GM18907 (cell line): ENCODE measurements around the gene OAS3.
"Not testable (repeated sequence)": the region's sequence is repeated elsewhere in the genome, so short reads cannot be mapped to it uniquely, and the experiment has no call there.

Source experiments
- ATAC-seq: cut with Tn5 transposase; IDR thresholded peaks from one replicate; pipeline ENCODE4 v1.9.1; 2021; ENCODE audit warnings: mild to moderate bottlenecking, moderate library complexity; ENCODE audit not compliant: unreplicated experiment

Gene OAS3, protein sequence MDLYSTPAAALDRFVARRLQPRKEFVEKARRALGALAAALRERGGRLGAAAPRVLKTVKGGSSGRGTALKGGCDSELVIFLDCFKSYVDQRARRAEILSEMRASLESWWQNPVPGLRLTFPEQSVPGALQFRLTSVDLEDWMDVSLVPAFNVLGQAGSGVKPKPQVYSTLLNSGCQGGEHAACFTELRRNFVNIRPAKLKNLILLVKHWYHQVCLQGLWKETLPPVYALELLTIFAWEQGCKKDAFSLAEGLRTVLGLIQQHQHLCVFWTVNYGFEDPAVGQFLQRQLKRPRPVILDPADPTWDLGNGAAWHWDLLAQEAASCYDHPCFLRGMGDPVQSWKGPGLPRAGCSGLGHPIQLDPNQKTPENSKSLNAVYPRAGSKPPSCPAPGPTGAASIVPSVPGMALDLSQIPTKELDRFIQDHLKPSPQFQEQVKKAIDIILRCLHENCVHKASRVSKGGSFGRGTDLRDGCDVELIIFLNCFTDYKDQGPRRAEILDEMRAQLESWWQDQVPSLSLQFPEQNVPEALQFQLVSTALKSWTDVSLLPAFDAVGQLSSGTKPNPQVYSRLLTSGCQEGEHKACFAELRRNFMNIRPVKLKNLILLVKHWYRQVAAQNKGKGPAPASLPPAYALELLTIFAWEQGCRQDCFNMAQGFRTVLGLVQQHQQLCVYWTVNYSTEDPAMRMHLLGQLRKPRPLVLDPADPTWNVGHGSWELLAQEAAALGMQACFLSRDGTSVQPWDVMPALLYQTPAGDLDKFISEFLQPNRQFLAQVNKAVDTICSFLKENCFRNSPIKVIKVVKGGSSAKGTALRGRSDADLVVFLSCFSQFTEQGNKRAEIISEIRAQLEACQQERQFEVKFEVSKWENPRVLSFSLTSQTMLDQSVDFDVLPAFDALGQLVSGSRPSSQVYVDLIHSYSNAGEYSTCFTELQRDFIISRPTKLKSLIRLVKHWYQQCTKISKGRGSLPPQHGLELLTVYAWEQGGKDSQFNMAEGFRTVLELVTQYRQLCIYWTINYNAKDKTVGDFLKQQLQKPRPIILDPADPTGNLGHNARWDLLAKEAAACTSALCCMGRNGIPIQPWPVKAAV

DNA sequence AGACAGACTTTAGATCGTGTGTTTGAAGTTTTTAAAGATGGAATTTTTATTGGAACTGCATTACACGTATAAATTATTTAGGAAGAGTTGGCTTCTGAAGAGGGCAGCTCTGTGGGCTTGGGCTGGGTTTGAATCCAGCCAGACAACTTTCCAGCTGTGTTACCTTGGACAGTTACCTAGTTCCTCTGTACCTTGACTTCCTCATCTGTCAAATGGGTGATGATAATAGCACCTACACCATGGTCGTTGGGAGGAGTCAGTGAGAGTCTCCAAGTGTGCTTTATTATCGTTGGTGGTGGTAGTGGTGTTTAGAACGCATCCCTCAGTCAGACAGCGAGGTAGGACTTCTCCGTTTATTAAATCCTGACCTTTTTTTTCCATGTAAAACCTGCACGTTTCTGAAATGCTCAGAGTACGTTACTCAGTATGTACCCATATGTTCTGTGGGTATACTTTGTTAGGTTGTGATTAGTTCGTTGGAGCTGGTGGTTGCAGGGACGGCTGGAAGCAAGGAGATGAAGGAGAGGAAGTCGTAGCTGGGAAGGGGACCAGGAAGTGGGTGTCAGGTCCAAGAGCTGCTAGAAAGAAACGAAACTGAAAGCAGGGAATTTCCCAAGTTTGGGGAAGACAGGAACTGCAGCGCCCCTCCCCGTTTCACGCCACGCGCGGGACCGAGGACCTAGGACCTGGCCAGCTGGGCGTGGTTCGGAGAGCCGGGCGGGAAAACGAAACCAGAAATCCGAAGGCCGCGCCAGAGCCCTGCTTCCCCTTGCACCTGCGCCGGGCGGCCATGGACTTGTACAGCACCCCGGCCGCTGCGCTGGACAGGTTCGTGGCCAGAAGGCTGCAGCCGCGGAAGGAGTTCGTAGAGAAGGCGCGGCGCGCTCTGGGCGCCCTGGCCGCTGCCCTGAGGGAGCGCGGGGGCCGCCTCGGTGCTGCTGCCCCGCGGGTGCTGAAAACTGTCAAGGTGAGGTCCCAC is at the start of gene OAS3:
OAS3 (plus strand) TSS at position 734 of the 979 bp plus-strand sequence; CDS start at position 791, 57 bp downstream.
- ATAC-seq: peak; percentile 36

DNA sequence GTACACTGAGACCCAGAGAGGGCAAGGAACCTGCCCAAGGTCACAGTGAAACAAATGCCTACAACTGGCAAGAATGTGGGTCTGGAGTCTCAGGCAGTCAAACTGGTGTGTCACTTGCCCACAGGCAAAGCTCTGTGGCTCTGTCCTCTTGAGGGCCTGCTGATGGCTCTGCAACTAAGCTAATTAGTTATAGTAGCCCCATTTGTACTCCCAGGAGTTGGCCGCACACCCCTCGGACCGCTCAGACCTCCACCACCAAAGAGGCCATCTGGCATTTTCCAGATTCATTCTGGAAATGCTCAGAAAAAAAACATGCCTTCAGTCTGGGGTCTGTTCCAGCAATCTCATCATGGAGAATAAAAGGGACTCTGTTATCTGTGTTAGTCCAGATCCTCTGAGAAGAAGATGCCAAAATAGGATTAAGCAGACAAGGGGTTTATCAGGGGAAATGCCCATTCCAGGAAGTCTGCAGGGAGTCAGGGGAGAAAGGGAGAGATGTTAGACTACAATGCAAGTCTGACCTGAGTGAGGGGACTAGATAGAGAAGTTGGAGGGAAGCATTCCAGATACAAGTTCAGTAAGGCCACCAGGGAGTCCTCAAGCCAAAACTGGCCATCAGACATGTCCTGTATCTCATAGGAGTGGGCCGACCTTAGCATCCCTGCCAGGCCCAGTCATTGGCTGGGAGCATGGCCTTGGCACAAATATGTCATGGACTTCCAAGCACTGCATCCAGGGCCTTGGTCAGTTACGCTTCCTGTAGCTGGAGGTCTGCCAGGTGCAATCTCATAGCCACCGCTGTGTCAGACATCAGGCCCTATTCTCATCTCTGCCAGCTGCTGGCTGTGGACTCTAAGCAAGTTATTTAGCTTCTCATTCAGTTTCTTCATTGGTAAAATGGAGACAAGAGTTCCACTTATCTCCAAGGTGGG is 46.9 kb upstream of the OAS3 start:
- ATAC-seq: no peak

DNA sequence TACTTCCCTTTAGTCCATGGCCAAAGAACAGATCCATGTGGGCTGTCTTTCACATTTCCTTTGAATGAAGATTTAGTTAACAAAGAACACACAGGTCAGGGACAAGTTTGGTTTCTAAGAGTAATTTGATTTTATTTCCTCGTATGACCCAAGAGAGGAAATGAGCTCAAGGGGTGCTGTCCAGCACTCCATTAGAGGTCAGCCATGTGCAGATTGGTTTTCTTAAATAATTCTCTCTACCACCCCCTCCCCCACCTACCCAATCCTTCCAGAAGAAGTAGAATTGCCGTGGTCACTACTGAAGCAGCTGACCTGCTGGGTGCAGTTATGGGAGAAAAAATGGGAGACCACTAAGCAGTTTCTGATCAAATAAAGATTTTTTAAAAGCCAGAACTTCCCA is 45.4 kb upstream of the OAS3 start:
- no peak for ATAC-seq

DNA sequence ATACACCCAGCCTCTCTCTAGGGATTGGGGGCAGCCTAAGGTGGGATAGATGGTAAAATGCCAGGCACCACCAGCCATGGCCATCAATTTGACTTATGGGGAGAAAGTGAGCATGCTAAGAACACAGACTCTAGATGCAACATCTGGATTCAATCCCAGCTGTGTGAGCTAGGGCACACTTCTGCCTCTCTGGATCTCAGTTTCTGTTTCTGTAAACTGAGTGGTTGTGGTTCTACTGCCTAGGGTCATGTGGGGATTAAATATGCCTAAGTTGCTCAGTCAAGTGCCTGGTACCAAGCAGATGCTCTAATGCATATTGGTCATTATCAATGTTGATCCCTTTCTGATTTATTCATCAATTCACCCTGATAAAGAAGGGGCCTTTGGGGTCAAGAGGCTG is 44.1 kb upstream of the OAS3 start:
- no peak for ATAC-seq

DNA sequence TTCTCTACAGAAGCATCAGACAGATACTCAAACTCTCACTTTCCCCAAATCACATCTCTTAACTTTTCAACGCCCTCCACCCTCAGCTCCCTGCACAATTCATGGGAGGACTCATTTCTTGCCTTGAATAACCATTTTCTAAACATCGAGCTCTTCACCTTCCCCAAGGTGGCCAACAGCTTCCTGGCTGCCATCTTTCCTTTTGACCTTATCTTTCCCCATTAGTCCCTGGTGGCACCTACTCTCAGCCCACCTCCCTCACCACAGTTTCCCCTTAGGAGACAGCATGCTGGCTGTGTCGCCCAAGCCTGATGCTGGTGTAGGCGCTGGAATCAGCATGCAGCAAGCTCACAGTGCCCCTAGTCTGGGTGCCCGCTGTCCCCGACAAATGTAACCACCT is 39.9 kb upstream of the OAS3 start:
- ATAC-seq: no peak

DNA sequence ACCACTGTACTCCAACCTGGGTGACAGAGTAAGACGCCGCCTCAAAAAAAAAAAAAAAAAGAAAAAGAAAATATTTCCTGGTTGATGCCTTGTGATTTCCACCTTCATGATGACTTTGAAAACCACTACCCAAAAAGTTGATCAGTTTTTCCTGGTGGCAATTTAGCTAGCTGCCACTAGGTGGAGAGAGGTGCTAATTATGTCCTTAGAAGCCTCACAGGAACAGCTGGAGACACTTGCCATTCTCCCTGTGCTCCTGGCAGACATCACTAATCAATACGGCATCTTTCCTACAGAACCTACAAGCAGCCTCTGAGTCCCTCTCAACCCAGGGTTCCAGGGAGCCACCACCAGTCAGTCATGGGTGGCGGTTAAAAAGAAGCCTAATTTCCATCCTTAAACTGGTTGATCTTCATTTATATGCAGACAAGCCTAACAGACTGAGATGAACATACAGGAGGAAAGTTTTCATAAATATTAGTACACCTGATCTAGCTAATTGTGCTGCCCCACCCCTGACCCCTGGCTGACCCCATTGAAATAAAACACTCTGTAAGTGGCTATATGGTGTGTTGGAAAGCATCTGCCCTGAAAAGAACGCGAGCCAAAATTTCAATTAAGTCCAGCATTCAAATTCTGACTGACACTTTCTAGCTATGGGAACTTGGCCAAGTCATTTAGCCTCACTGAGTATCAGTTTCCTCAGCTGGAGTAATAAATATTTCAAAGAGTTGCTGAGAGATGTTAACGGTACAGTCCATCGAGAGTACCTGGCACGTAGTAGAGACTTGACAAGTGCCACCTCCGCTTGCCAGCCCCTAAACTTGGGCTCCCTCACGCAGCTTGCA is 37.8 kb upstream of the OAS3 start:
- no peak for ATAC-seq

DNA sequence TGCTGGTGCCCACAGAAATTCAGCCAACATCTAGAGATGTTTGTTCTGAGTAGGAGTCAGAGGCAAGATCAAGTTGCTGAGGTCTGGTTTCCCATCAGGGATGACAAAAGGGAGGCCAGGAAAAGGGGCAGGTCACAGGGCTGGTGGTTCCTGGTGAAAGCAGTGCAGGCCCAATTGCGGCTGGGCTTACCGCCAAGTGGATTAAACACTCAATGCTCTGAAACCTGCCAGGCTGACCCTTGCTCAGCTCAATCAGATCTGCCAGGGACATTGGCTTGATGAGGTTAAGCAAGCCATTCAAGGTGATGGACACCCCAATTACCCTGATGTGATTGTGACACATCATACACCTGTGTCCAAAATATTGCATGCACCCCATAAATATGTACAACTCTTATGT is 37.0 kb upstream of the OAS3 start:
- ATAC-seq: no peak

DNA sequence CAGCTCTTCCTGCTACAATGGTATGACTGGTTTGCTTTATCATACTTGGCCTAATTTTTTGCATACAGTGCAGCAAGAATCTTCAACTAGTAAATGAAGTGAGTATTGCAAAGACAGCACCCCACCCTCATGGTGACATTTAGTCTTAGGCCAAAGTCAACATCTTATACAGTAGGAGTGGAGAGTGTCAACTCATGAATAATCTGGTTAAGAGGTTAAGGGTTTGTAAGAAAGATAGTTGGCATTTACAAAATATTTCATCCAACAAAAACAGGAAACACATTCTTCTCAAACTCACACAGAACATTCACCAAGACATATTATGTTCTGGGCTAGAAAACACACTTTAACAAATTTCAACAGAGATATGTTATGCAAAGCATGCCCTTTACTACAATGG is 33.7 kb upstream of the OAS3 start:
- no peak for ATAC-seq

DNA sequence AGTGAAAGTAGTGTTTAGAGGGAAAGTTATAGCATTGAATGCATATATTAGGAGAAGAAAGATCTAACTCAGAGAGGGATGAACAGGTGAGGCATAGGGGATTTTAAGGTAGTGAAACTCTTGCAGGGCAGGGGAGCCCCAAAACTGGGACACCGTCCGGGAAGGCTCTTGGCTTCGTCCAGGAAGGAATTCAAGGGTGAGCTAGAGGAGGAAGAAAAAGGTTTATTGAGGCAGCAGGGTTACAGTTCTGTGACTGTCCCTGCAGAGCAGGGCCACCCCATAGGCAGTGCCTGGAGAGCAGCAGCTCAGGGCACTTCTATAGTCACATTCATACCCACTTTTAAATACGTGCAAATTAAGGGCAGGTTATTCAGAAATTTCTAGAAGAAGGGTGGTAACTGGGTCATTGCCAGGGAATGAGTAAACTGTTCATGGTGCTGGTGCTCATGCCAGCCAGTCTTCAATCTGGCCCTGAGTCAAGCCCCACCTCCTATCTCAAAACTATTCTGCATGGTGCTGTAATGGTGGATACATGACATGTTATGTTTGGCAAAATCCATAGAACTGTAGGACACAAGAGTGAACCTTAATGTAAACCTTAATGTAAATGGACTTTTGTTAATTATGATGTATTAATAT is 32.7 kb upstream of the OAS3 start:
- ATAC-seq: no peak

DNA sequence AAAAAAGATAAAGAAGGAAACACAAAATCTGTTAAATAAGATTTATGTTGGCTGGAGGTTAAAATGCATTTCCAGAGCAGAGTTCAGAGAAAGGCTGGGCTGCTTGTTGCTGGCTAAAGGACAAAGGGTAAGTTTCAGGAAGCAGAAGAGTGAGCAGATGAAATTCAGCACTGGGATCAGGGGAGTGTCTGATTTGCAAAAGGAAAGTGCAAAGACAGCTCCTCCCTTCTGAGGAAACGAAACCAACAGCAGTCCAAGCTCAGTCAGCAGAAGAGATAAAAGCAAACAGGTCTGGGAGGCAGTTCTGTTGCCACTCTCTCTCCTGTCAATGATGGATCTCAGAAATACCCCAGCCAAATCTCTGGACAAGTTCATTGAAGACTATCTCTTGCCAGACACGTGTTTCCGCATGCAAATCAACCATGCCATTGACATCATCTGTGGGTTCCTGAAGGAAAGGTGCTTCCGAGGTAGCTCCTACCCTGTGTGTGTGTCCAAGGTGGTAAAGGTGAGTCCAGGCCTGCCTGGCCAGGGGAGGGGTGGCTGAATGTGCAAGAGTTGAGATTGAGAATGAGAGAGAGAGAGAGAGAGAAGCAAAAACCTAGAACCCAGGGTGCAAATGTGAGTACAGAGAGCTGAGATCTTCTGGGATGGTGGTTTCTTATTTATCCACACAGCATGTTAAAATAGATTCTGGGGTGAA is 31.4 kb upstream of the OAS3 start, which contains the start of gene OAS1:
OAS1 (plus strand) TSS at position 251 of the 703 bp plus-strand sequence; CDS start at position 329, 78 bp downstream.
- ATAC-seq: peak; percentile 78

DNA sequence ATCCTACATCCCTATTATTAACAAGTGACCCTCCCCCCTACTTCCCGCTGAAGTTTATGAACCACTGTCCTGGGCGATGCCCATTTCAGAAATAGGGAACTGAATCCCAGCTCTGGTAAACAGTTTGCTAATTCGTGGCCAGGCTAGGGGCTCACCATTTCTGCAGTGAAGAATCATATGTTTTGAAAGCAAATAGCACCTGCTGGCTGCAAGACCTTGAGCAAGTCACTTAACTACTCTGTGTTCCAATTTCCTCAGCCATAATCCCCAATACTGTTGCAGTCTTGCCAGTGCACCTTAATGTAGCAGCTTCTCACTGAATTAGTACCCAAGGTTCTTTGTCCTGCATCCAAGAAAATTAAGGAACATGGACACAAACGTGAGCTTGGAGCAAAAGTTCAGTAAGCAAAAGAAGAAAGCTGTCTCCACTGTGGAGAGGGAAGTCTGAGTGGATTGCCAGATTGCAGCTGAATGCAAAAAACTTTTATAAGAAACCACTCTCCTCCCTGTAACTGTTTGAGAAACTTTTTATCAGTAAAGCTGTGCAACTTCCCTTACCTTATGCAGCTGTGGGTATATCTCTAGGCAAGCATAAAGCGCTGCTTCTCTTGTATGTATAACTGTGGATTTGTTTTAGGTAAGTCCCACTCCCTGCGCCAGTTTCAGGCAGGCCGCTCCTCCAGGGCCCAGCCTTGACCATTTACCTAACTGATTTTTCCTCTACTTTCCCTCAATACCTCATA is 30.7 kb upstream of the OAS3 start:
- peak; percentile 47 for ATAC-seq

DNA sequence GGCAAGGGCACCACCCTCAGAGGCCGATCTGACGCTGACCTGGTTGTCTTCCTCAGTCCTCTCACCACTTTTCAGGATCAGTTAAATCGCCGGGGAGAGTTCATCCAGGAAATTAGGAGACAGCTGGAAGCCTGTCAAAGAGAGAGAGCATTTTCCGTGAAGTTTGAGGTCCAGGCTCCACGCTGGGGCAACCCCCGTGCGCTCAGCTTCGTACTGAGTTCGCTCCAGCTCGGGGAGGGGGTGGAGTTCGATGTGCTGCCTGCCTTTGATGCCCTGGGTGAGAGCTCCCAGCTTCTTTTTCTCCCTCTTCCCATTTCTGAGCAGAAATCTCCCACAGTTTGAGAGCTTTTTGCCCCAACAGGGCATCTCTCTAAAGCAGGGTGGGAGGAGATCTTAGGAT is 29.7 kb upstream of the OAS3 start:
- ATAC-seq: no peak

DNA sequence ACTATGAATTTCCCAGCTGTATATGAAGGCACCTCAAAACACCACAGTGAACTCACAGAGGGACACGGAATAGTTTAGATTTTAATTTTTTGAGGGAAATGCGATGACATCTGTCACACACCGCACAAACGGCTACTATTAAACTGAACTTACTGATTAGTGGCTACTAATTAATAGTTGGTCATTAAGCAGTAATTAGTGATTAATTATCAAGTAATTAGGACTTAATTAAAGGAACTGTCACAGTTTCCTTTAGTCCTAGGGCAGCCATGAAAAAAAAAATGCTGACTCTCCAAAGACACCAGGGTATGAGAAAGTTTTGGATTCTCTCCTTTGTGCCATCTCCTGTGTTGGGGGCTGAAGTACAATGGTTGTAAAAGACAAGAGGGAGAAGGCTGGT is 28.6 kb upstream of the OAS3 start:
- ATAC-seq: no peak

DNA sequence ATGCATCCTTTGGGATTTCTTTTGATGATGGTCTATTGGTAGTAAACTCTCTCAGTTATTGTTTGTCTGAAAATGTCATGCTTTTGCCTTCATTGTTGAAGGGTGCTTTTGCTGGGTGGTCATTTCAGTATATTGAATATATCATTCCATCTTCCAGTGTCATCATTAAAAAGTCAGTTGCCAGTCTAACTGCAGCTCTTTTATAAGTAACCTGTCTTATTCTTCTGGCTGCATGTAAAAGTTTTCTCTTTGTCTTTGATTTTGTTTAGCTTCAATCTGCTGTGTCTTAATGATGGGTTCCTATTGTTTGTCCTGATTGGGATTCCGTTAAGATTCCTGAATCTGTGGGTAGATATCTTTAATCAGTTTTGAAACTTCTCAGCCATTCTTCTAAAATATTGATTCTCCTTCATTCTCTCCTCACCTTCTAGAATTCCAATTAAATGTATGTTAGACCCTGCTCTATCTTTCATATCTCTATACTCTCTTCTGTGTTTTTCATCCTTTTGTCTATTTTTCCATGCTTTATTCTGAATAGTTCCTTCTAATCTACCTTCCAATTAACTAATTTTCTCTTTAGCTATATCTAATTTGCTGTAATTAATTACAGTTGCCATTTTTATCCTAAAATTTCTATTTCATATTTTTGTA is 25.1 kb upstream of the OAS3 start:
- no peak for ATAC-seq

DNA sequence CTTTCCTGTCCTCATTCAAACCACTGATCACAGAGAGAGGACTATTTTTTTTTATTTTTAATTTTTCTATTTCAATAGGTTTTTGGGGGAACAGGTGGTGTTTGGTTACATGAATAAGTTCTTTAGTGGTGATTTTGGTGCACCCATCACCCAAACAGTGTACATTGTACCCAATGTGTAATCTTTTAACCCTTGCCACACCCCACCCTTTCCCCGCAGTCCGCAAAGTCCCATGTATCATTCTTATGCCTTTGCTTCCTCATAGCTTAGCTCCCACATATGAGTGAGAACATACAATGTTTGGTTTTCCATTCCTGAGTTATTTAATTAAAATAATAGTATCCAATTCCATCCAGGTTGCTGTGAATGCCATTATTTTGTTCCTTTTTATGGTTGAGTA is 24.4 kb upstream of the OAS3 start:
- not testable (repeated sequence) for ATAC-seq

DNA sequence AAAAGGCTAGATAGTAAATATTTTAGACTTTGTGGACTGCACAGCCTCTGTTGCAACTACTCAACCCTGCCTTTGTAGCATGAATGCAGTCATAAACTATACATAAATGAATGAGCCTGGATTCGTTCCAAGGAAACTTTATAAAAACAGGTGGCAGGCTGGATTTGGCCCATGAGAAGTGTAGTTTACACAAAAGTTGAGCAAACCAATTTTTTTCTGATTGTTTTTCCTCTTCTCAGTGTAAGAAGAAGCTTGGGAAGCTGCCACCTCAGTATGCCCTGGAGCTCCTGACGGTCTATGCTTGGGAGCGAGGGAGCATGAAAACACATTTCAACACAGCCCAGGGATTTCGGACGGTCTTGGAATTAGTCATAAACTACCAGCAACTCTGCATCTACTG is 22.0 kb upstream of the OAS3 start:
- no peak for ATAC-seq
